HuH-7.5 (cell line): ENCODE results near the gene RAPGEFL1.
"Not testable (repeated sequence)": the region's sequence is repeated elsewhere in the genome, so short reads cannot be mapped to it uniquely, and the experiment has no call there.

ENCODE experiments used
- DNase-seq: peaks from one replicate; pipeline ENCODE4 v3.0.0; 2011; ENCODE audit warnings: low spot score

RAPGEFL1 gene

GRCh38 chr17:40173778-40174135, 3.5 kb upstream of the RAPGEFL1 start:
- DNase-seq: no peak

DNA sequence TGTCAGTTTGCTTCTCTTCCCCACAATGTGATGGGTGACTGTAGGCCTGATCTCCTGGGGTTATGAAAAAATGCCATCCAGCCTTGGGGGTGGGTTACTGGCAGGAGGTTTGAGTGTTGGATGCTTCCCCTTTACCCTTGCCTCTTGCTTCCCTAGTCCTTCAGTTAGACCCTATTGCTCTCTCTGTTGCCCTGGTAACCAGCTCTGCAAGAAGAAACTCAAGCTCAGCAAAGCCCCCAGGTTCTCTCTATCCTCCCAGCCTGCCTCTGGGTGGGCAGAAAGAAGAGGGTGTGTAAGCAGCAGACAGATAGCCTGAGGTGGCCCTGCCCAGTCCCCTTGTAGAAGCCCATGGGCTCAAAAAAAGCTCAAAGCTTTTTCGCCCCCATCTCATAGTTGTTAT, 2.8 kb upstream of the RAPGEFL1 start:
- DNase-seq: no peak

GRCh38 chr17:40175928-40176753, 1.1 kb upstream of the RAPGEFL1 start:
- DNase-seq: no peak

DNA sequence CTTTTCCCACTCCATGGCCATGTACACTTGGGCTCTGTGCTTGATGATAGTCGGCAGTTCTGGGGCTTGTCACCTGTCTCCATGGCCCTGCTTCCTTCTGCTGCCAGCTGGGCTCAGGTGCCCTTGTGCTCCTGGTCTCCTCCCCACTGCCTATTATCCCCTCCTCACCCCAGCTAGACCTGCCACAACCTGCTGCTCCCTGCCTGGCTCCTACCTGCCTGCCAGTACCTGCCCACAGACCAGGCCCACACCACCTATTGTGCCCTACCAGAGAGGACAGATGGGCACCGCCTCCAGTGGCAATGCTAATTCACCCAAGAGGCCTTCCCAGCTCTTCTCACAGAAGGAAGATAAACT, 538 bp upstream of the RAPGEFL1 start:
- DNase-seq: no peak

DNA sequence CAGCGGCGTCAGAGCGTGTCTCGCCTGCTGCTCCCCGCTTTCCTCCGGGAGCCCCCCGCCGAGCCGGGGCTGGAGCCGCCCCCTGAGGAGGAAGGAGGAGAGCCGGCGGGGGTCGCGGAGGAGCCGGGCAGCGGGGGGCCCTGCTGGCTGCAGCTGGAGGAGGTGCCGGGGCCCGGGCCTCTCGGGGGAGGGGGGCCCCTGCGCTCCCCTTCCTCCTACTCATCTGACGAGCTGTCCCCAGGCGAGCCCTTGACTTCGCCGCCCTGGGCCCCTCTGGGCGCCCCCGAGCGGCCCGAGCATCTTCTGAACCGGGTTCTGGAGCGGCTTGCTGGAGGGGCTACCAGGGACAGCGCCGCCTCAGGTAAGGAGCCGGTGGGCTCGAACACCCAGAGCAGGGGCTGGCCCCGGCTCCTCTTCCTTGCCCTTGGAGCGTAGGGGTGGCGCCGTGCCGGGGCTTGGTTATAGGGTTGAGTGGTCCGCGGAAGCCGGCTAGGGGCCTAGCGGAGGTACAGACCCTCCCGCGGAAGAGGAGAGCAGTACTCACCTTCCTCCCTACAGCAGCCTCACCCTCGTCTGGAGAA, 841 bp downstream of the RAPGEFL1 start:
- no peak for DNase-seq

- no peak for DNase-seq
Observed at GRCh38 chr17:40178660-40179059, 1.4 kb downstream of the RAPGEFL1 start.

DNA sequence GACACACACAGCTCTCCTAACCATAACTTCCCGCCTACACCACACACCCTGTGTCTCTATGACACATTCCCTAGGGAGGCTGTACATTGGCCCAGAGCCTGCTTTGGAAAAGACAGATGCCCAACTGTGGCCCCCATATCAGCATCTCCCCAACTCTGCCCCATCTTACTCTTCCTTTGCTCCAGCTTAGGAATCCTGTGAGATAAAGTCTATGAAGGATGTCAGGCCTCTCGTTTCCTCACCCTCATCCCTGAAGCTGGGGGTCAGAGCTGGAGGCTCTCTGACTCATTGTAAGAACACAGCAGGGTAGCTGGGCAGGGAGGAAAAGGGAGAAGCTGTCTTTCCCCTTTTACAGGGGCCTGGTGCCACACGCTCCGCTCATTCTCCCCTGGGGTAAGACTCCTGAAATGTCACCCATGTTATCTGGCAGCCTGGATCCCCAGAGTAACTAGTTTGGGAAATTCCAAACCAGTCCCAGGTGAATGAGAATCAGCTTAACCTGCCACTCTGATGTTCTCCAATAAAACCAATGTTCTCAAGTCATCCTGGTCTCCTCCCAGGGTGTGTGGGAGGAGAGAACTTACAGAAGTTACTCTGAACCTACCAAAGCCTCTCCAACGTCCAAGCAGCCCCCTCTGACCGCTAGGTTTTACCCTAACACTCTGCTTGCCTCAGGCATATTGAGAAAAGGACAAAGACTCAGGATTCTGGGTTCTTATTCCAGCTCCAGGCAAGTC, 2.8 kb downstream of the RAPGEFL1 start:
- DNase-seq: no peak

DNA sequence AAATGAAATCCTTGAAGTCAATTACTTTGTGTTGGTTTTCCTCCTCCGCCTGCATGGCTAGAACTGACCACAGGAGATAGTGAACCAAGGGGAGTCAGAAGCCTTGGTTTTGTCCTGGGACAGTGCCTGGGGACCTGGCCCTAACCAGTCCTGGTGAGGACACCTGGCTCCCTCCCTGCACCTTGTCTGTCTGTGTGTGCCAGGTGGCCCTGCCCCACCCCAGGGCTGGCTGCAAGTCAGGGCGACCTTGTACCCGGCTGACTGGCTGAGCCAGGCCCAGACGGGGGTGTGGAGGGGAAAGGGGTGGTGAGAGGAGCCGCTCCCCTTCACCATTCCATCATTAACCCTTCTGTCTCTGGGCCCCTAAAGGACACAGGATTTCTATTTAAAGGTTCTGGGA, 3.4 kb downstream of the RAPGEFL1 start:
- DNase-seq: no peak

GRCh38 chr17:40181205-40181604, 3.9 kb downstream of the RAPGEFL1 start:
- no peak for DNase-seq

DNA sequence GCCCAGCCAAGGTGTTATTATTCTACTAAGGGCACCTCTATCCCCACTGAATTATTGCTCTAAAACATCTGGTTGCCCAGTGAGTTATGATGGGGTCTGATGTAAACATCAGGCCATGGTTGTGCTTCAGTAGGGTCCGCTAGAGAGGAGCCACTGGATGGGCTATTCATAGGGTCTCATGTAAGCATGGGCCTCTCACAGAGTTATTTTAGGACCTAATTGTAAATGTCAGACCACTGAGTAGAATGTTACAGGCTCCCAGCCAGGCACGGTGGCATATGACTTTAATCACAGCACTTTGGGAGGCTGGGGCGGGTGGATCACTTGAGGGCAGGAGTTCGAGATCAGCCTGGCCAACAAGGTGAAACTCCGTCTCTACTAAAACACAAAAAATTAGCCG, 5.3 kb downstream of the RAPGEFL1 start:
- no peak for DNase-seq

GRCh38 chr17:40187238-40187637, 10.0 kb downstream of the RAPGEFL1 start:
- DNase-seq: no peak

DNA sequence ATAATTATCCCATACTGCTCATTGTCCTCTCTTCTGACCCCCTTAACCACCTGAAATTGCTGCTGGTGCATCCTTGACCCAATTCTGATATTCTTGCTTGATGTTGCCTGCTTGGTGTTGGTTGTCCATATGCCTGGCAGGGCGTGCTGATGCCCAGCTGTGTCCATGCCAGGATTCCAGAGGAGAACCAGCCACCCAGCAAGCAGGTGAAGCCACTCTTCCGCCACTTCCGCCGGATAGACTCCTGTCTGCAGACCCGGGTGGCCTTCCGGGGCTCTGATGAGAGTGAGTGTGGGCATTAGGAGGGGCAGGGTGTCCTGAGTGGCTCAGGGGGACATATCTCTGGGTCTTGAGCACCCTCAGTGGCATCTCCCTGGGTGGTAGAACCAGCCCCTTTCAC, 11.4 kb downstream of the RAPGEFL1 start:
- no peak for DNase-seq

- DNase-seq: peak; percentile 82
Observed at GRCh38 chr17:40190197-40191021, 13.1 kb downstream of the RAPGEFL1 start.

DNA sequence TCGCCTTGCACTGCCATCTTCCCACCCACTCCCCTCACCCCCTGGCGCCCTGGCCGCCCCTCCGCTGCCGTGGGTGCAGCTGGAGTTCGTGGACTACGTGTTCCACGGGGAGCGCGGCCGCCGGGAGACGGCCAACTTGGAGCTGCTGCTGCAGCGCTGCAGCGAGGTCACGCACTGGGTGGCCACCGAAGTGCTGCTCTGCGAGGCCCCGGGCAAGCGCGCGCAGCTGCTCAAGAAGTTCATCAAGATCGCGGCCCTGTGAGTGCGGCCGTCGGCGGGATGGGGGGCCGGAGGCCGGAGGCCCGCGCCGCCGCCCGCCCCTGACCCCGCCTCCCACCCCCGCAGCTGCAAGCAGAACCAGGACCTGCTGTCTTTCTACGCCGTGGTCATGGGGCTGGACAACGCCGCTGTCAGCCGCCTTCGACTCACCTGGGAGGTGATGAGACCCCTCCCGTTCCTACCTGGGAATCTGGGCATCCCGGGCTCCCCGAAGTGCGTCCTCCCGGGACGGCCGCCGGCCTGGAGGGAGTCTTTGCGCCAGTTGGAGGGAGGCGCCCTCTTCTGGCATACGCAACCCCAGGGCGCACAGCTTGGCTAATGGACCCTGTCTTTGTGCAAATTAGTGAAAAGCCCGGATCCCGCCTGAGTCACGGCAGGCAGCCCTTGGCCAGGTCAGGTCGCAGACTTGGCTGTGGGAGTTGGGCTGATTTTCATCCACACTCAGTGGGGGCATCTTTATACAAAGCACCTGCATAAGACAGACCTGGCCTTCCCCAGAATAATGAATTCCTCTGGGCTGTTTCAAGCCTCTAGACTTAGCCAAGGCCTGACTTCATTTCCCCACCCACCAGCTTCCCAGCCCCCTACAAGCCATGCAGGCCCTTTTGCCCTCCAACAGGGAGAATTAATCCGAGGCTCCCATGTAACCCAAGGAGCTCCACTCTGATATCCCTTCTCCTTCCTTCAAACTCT, 14.3 kb downstream of the RAPGEFL1 start:
- DNase-seq: peak; percentile 66

DNA sequence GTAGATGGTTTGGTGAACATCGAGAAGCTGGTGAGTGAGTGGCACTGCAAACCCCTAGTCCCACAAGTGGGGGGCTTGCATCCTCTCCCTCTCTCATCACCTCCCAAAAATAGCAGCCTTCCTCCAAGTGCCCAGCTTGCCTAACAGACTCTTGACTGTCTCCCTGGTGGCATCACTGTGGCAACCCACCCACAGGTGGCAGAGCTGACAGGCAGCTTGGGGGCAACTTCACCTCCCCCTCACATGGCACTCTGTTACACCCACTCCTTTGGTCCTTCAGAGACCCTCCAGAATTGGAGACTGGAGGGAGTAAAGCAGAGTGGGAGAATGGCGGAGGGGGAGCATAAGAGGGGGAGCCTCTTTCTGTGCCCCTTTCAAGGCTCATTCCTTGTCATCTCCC, 15.7 kb downstream of the RAPGEFL1 start:
- DNase-seq: no peak

DNA sequence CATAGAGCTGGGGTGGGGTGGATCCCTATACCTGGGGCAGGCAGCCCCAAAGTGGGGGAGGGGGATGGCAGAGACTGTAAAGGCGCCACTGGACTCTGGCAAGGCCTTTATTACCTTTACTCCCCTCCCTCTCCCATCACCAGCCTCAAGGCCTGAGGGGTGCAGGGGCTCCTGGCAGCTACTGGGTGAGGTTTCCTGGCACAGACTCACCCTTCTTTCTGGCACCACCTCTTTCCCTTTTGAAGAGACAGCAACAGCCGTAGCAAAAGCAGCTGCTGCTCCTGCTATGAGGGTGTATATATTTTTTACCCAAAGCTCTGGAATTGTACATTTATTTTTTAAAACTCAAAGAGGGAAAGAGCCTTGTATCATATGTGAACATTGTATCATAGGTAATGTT, 17.6 kb downstream of the RAPGEFL1 start:
- no peak for DNase-seq

DNA sequence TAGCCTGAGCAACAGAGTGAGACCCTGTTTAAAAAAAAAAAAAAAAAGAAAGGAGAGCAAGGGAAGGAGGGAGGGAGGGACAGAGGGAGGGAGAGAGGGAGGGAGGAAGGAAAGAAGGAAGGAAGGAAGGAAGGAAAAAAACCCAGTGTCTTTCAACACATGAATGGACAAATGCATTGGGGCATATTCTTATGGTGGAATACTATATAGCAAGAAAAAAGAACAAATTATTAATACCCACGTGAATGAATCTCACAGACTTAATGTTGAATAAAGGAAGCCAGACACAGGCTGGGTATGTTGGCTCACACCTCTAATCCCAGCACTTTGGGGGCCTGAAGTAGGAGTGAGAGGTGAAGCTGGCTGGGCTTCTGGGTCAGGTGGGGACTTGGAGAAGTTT, 20.3 kb downstream of the RAPGEFL1 start:
- DNase-seq: no peak

GRCh38 chr17:40197965-40198456, 20.7 kb downstream of the RAPGEFL1 start:
- DNase-seq: not testable (repeated sequence)

- no peak for DNase-seq
Observed at GRCh38 chr17:40198576-40198975, 21.3 kb downstream of the RAPGEFL1 start.

GRCh38 chr17:40203131-40203530, 25.9 kb downstream of the RAPGEFL1 start:
- no peak for DNase-seq

DNA sequence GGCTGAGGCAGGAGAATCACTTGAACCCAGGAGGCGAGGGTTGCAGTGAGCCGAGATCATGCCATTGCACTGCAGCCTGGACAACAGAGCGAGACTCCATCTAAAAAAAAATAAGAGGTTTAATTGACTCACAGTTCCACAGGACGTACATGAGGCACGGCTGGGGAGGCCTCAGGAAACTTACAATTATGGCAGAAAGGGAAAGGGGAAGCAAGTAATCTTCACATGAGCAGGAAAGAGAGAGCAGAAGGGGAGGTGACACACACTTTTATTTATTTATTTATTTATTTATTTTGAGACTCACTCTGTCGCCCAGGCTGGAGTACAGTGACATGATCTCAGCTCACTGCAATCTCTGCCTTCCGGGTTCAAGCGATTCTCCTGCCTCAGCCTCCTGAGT, 28.9 kb downstream of the RAPGEFL1 start:
- DNase-seq: not testable (repeated sequence)
